Placental epithelial cell (primary cell): ENCODE data around the gene CD36. TPM values are rescaled to one million over a fixed set of nuclear protein-coding genes. Genes with fewer than 3 reads are reported as not detected.

Source experiments
- small RNA-seq: library from RNA; depleted of rRNA; stranded (forward); fragments of <200 nt; gene quantifications from one replicate; pipeline ENCODE3, GENCODE V24; 2012
- total RNA-seq: library from RNA; depleted of rRNA; stranded (reverse); fragments of >200 nt; gene quantifications from 2 replicates; pipeline ENCODE4 v1.2.3, GENCODE V29; 2012

Gene CD36
- total RNA-seq = 0.22 and 0.39 TPM in 2 replicates

GRCh38 chr7:80637911-80638765, at the start of gene CD36:
Gene CD36 (plus strand): TSS chr7:80638642. CDS start chr7:80646741, 8,099 bp downstream.

Small RNAs within 50 kb of the gene (small RNA-seq; reads per million reads assigned to genes)
- gene AC073850.1 = not detected

Other genes with a start within 250 kb of the CD36 start
- gene GNAT3, start 126.6 kb upstream of the CD36 start, total RNA-seq = 0.22 TPM in 1 of 2 replicates, not detected in the other